HepG2 (cell line): ENCODE results near the gene TAF13. TPM values are rescaled to one million over a fixed set of nuclear protein-coding genes. Genes with fewer than 3 reads are reported as not detected.

Experiments
- CENPT ChIP-seq: sonication (generic); formaldehyde crosslinking; IDR thresholded peaks from 2 replicates; pipeline ENCODE4 v1.8.0; 2022; ENCODE audit warnings: low read depth, mild to moderate bottlenecking, moderate library complexity, missing genetic modification reagents
- DNMT1 ChIP-seq: sonication (generic); formaldehyde crosslinking; IDR thresholded peaks from 2 replicates; pipeline ENCODE4 v1.5.1; 2020; ENCODE audit warnings: mild to moderate bottlenecking, missing genetic modification reagents
- DNMT3B ChIP-seq: conservative IDR thresholded peaks from 2 replicates; pipeline ENCODE4 v1.6.1; 2016; ENCODE audit warnings: missing biosample characterization, control low read depth
- HES4 ChIP-seq: sonication (generic); formaldehyde crosslinking; IDR thresholded peaks from 2 replicates; pipeline ENCODE4 v1.9.0; 2021; ENCODE audit warnings: mild to moderate bottlenecking, missing genetic modification reagents, borderline replicate concordance
- IRF1 ChIP-seq: sonication (generic); formaldehyde crosslinking; IDR thresholded peaks from 2 replicates; pipeline ENCODE4 v1.4.0; 2020; ENCODE audit warnings: low read depth, mild to moderate bottlenecking, missing genetic modification reagents
- KDM5A ChIP-seq: fragments of 200-600 bp; sonication (generic); IDR thresholded peaks from 2 replicates; pipeline ENCODE4 v1.7.0; 2018; ENCODE audit warnings: antibody characterized with exemption, mild to moderate bottlenecking, low read length, borderline replicate concordance
- KDM5B ChIP-seq: sonication (generic); formaldehyde crosslinking; IDR thresholded peaks from 2 replicates; pipeline ENCODE4 v1.4.0; 2020; ENCODE audit warnings: missing genetic modification reagents, mild to moderate bottlenecking, borderline replicate concordance
- MATR3 ChIP-seq: sonication (generic); formaldehyde crosslinking; IDR thresholded peaks from 2 replicates; pipeline ENCODE4 v1.4.0; 2020; ENCODE audit warnings: missing genetic modification reagents
- PITX1 ChIP-seq: sonication (generic); formaldehyde crosslinking; IDR thresholded peaks from 2 replicates; pipeline ENCODE4 v1.5.1; 2020; ENCODE audit warnings: mild to moderate bottlenecking, missing genetic modification reagents
- PTBP1 ChIP-seq: fragments of 200-400 bp; formaldehyde crosslinking; IDR thresholded peaks from 2 replicates; pipeline ENCODE4 v1.6.1; 2018; ENCODE audit warnings: low read length, low read depth; ENCODE audit not compliant: poor library complexity, severe bottlenecking
- RBAK ChIP-seq: sonication (generic); formaldehyde crosslinking; IDR thresholded peaks from 2 replicates; pipeline ENCODE4 v1.5.1; 2020; ENCODE audit warnings: mild to moderate bottlenecking, missing genetic modification reagents
- RXRB ChIP-seq: IDR thresholded peaks from 2 replicates; pipeline ENCODE4 v1.6.1; 2016; ENCODE audit warnings: borderline replicate concordance, missing genetic modification reagents, missing compliant biosample characterization
- SCMH1 ChIP-seq: sonication (generic); formaldehyde crosslinking; IDR thresholded peaks from 2 replicates; pipeline ENCODE4 v1.9.0; 2021; ENCODE audit warnings: missing genetic modification reagents, mild to moderate bottlenecking, borderline replicate concordance
- SETDB1 ChIP-seq: sonication (generic); formaldehyde crosslinking; IDR thresholded peaks from 2 replicates; pipeline ENCODE4 v1.5.1; 2020; ENCODE audit warnings: missing genetic modification reagents, mild to moderate bottlenecking, borderline replicate concordance
- SIX1 ChIP-seq: sonication (generic); formaldehyde crosslinking; IDR thresholded peaks from 2 replicates; pipeline ENCODE4 v1.4.0; 2020; ENCODE audit warnings: missing genetic modification reagents, borderline replicate concordance
- SMARCC2 ChIP-seq: fragments of 450-650 bp; IDR thresholded peaks from 2 replicates; pipeline ENCODE4 v1.6.1; 2017; ENCODE audit warnings: antibody characterized with exemption, mild to moderate bottlenecking
- SP2 ChIP-seq: sonication (generic); formaldehyde crosslinking; IDR thresholded peaks from 2 replicates; pipeline ENCODE4 v1.5.1; 2020; ENCODE audit warnings: mild to moderate bottlenecking, missing genetic modification reagents
- TFDP1 ChIP-seq: IDR thresholded peaks from 2 replicates; pipeline ENCODE4 v1.6.1; 2016; ENCODE audit warnings: missing compliant biosample characterization, missing genetic modification reagents, borderline replicate concordance
- YEATS4 ChIP-seq: sonication (generic); formaldehyde crosslinking; IDR thresholded peaks from 2 replicates; pipeline ENCODE4 v1.4.0; 2020; ENCODE audit warnings: missing genetic modification reagents, borderline replicate concordance
- ZNF136 ChIP-seq: sonication (generic); formaldehyde crosslinking; IDR thresholded peaks from 2 replicates; pipeline ENCODE4 v1.8.1; 2022; ENCODE audit warnings: low read depth, mild to moderate bottlenecking, moderate library complexity, missing genetic modification reagents
- ZNF253 ChIP-seq: sonication (generic); formaldehyde crosslinking; IDR thresholded peaks from 2 replicates; pipeline ENCODE4 v1.8.0; 2022; ENCODE audit warnings: mild to moderate bottlenecking, missing genetic modification reagents, borderline replicate concordance
- ZNF317 ChIP-seq: sonication (generic); formaldehyde crosslinking; IDR thresholded peaks from 2 replicates; pipeline ENCODE4 v1.5.0; 2020; ENCODE audit warnings: mild to moderate bottlenecking, missing genetic modification reagents
- ZNF530 ChIP-seq: sonication (generic); formaldehyde crosslinking; IDR thresholded peaks from 2 replicates; pipeline ENCODE4 v1.5.0; 2020; ENCODE audit warnings: low read depth, mild to moderate bottlenecking, missing genetic modification reagents
- ZNF547 ChIP-seq: sonication (generic); formaldehyde crosslinking; IDR thresholded peaks from 2 replicates; pipeline ENCODE4 v1.5.1; 2020; ENCODE audit warnings: mild to moderate bottlenecking, missing genetic modification reagents
- ZNF576 ChIP-seq: sonication (generic); formaldehyde crosslinking; IDR thresholded peaks from 2 replicates; pipeline ENCODE4 v1.4.0; 2020; ENCODE audit warnings: mild to moderate bottlenecking, missing genetic modification reagents
- ZNF615 ChIP-seq: sonication (generic); formaldehyde crosslinking; IDR thresholded peaks from 2 replicates; pipeline ENCODE4 v1.5.0; 2020; ENCODE audit warnings: mild to moderate bottlenecking, missing genetic modification reagents, borderline replicate concordance
- ZNF720 ChIP-seq: sonication (generic); formaldehyde crosslinking; IDR thresholded peaks from 2 replicates; pipeline ENCODE4 v1.4.0; 2020; ENCODE audit warnings: missing genetic modification reagents
- ZNF83 ChIP-seq: sonication (generic); formaldehyde crosslinking; IDR thresholded peaks from 2 replicates; pipeline ENCODE4 v1.4.0; 2020; ENCODE audit warnings: missing genetic modification reagents, mild to moderate bottlenecking, borderline replicate concordance
- ZSCAN22 ChIP-seq: sonication (generic); formaldehyde crosslinking; IDR thresholded peaks from 2 replicates; pipeline ENCODE4 v1.4.0; 2020; ENCODE audit warnings: mild to moderate bottlenecking, missing genetic modification reagents
- polyA plus RNA-seq, 8 experiments: library from polyadenylated mRNA; depleted of rRNA in 3 of 8; stranded (reverse) in 7 of 8; unstranded in 1 of 8; fragments of >200 nt; fragmentation: Illumina TruSeq in 4 of 8; extraction: Trizol in 4 of 8; gene quantifications; 2 replicates each; pipeline versions ENCODE4 v1.2.1 to v1.2.3, GENCODE V29; 2011 to 2016; ENCODE audit warnings: low read depth in 4 of 8, missing spikeins in 1 of 8, mixed read lengths in 1 of 8; ENCODE audit not compliant: insufficient read depth in 1 of 8
- total RNA-seq, 5 experiments: library from RNA; depleted of rRNA; stranded (reverse); fragments of >200 nt; fragmentation: Illumina TruSeq; extraction: Trizol; gene quantifications; 2 replicates each; pipeline ENCODE4 v1.2.3, GENCODE V29; 2016; ENCODE audit warnings: low read depth in 1 of 5

TAF13 gene
- total and polyA plus RNA-seq, 2 of the 13 experiments (the other 11 are each of a cell fraction or from before 2014, with no cell fraction given), result 11.5 to 36.3 TPM

DNA sequence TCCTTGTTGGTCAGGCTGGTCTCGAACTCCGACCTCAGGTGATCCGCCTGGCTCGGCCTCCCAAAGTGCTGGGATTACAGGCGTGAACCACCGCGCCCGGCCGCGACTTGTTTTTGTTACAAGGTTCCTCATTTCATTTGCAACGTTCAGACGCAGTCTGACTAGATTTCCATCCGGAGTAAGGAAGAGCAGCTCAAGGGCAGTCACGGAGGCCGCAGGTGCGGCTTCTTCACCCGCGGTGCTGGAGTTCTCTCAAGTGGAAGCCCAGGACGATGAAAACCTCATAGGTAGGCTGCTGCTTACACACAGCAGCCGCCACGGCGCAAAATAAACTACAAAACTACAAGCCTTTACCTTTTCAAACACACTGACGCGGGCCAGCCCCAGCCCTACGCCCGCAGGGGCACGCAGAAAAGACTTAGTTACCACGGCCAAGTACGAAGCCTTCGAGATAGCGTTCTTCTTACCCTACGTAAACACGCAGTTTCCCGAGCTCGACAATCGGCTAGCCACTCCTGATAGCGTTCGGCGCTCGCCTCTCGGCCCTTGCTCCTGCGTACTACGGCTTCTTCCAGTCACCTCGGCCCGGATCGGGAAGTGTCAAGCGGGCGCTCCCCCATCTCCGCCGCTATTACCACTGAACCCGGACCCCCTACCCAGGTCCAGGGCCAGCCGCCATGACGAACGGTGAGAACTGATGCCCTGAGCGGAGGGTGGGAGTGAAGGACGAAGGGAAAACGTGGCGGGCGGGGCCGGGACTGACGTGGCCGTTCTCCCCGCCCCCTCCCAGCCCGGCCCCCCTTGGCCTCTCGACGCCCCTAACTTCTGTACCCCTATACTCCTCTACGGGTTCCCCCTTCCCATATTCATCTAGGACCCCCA, 14.6 kb upstream of the TAF13 start, which contains the start of gene TMEM167B (continued):
- peak; percentile 83; the same call in 1 of the 2 replicates for TF ChIP-seq ZNF136
- no peak for TF ChIP-seq SETDB1
- TF ChIP-seq HES4 (CRISPR knock-in tag), result peak; percentile 52; the same call in 1 of the 2 replicates
- no peak for TF ChIP-seq ZNF576 (CRISPR knock-in tag)
- 0 out of 2 replicates have a peak, but pooled peaks have one; percentile 44 for TF ChIP-seq TFDP1 (CRISPR knock-in tag)
- peak; percentile 54 for TF ChIP-seq SP2 (CRISPR knock-in tag)
- no peak; the same call in 1 of the 2 replicates for TF ChIP-seq PITX1 (CRISPR knock-in tag)
- TF ChIP-seq MATR3 (CRISPR knock-in tag), result no peak
- TF ChIP-seq PTBP1, result no peak
- TF ChIP-seq DNMT3B (CRISPR knock-in tag), result peak; percentile 70
- peak; percentile 91; the same call in 1 of the 2 replicates for TF ChIP-seq KDM5B (CRISPR knock-in tag)
- no peak for TF ChIP-seq SMARCC2
- TF ChIP-seq CENPT (CRISPR knock-in tag), result no peak
- no peak for TF ChIP-seq SCMH1 (CRISPR knock-in tag)
- peak; percentile 85; the same call in 1 of the 2 replicates for TF ChIP-seq KDM5A
- TF ChIP-seq ZSCAN22 (CRISPR knock-in tag), result no peak
- TF ChIP-seq DNMT1, result peak; percentile 88; the same call in 1 of the 2 replicates
- TF ChIP-seq ZNF83, result no peak; the same call in 1 of the 2 replicates
- no peak for TF ChIP-seq SIX1
- TF ChIP-seq IRF1 (CRISPR knock-in tag), result no peak
- peak; percentile 35; the same call in 1 of the 2 replicates for TF ChIP-seq ZNF720
- no peak; the same call in 1 of the 2 replicates for TF ChIP-seq ZNF615 (CRISPR knock-in tag)
- peak; percentile 73 for TF ChIP-seq ZNF317 (CRISPR knock-in tag)
- TF ChIP-seq RXRB, result peak; percentile 53
- TF ChIP-seq YEATS4, result peak; percentile 95
- no peak for TF ChIP-seq RBAK
- TF ChIP-seq ZNF253 (CRISPR knock-in tag), result no peak
- peak; percentile 73; the same call in 1 of the 2 replicates for TF ChIP-seq ZNF547 (CRISPR knock-in tag)
- TF ChIP-seq ZNF530 (CRISPR knock-in tag), result no peak
